Panc1 (cell line): ENCODE results near the gene TMC7. TPM values are rescaled to one million over a fixed set of nuclear protein-coding genes. Genes with fewer than 3 reads are reported as not detected.

Source experiments
- ATAC-seq: fragments of 200-7000 bp; cut with Tn5 transposase; 2 replicates; pipeline ENCODE4 v1.9.1; 2020; ENCODE audit warnings: mild to moderate bottlenecking, moderate library complexity
- BruUV-seq: library from RNA; stranded (reverse); fragments of 400-500 nt; replicated peaks from 2 replicates; lab custom pipeline; 2021; lab: Mats Ljungman, UMichigan
- CTCF ChIA-PET: fragments of 300-600 bp; sonication (Branson Sonifier 250); formaldehyde crosslinking; loops from one replicate; lab custom pipeline; 2022; ENCODE audit warnings: antibody characterized with exemption; lab: Charles Lee
- POLR2A ChIA-PET: fragments of 300-600 bp; sonication (Branson Sonifier 250); formaldehyde crosslinking; loops from one replicate; lab custom pipeline; 2022; ENCODE audit warnings: antibody characterized with exemption; lab: Charles Lee
- DNase-seq: peaks from one replicate; pipeline ENCODE4 v3.0.0-alpha.2; 2010; ENCODE audit warnings: low read depth, low spot score
- H3K27ac ChIP-seq: 2 replicates; pipeline ENCODE4 v1.5.1; 2011; ENCODE audit warnings: mild to moderate bottlenecking, low read length, inconsistent platforms
- H3K27me3 ChIP-seq: fragments of 200-500 bp; sonication (Bioruptor generic); 2 replicates; pipeline ENCODE4 v1.6.0; 2014; ENCODE audit warnings: low read length, inconsistent platforms; ENCODE audit not compliant: control insufficient read depth, insufficient read depth
- H3K36me3 ChIP-seq: fragments of 200-500 bp; sonication (Bioruptor generic); 2 replicates; pipeline ENCODE4 v1.5.1; 2014; ENCODE audit warnings: inconsistent platforms, mild to moderate bottlenecking, low read length, moderate library complexity; ENCODE audit not compliant: control insufficient read depth, insufficient read depth
- H3K4me1 ChIP-seq: 2 replicates; pipeline ENCODE4 v1.5.1; 2011; ENCODE audit warnings: inconsistent platforms, mild to moderate bottlenecking, low read length, moderate library complexity; ENCODE audit not compliant: control insufficient read depth, insufficient read depth
- H3K4me3 ChIP-seq, 2 experiments: 2 replicates each; pipeline ENCODE4 v1.5.1; 2011 to 2012; ENCODE audit warnings: low read depth in 2 of 2, low read length in 2 of 2, mild to moderate bottlenecking in 2 of 2, inconsistent platforms in 1 of 2, moderate library complexity in 1 of 2
- H3K9me3 ChIP-seq: fragments of 200-500 bp; sonication (Bioruptor generic); 2 replicates; pipeline ENCODE4 v1.5.1; 2014; ENCODE audit warnings: low read depth, mild to moderate bottlenecking, inconsistent platforms, low read length, moderate library complexity; ENCODE audit not compliant: control insufficient read depth, insufficient read depth
- CTCF ChIP-seq: fragments of 450-650 bp; IDR thresholded peaks from 2 replicates; pipeline ENCODE4 v1.5.1; 2017; ENCODE audit warnings: mild to moderate bottlenecking
- POLR2AphosphoS5 ChIP-seq: IDR thresholded peaks from 2 replicates; pipeline ENCODE4 v1.6.1; 2012; ENCODE audit warnings: mild to moderate bottlenecking, low read depth, low read length, moderate library complexity
- REST ChIP-seq, 2 experiments: IDR thresholded peaks; 2 replicates each; pipeline ENCODE4 v1.6.1; 2011 to 2012; ENCODE audit warnings: low read depth in 2 of 2, control low read depth in 1 of 2, low read length in 1 of 2, mild to moderate bottlenecking in 1 of 2, moderate library complexity in 1 of 2; ENCODE audit not compliant: insufficient read depth in 1 of 2
- SIN3A ChIP-seq: IDR thresholded peaks from 2 replicates; pipeline ENCODE4 v1.6.1; 2012; ENCODE audit warnings: low read depth, mild to moderate bottlenecking, low read length, moderate library complexity, borderline replicate concordance; ENCODE audit not compliant: insufficient read depth
- TCF7L2 ChIP-seq: IDR thresholded peaks from 2 replicates; pipeline ENCODE4 v1.6.1; 2011; ENCODE audit warnings: mild to moderate bottlenecking, low read depth, low read length, inconsistent platforms
- in situ Hi-C: cut with HindIII; loops from 2 replicates; pipeline ENCODE4 v1.10.0; 2016; ENCODE audit warnings: low sequenced_read_pairs, low pct_unique_long_range_greater_than_20kb
- intact Hi-C: fragments of 100-400 bp; cut with micrococcal nuclease; formaldehyde crosslinking; loops from one replicate; pipeline ENCODE4 v1.10.0; 2022; ENCODE audit not compliant: unreplicated experiment
- total RNA-seq: library from RNA; stranded (reverse); gene quantifications from one replicate; pipeline ENCODE4 v1.2.1, GENCODE V29; 2021; ENCODE audit not compliant: unreplicated experiment

TMC7 gene
- total RNA-seq, 1 experiment from 2014 or later, result 5.1 TPM

- intact Hi-C loops, result no loop called here
- Histone ChIP-seq H3K36me3 (no peaks in the 10 kb centered on the region), H3K4me1 (peaks cover 10% of the 10 kb centered on the region; the same call in 1 of the 2 replicates), H3K9me3 (no peaks in the 10 kb centered on the region), H3K27me3 (no peaks in the 10 kb centered on the region), H3K27ac (no peak overlapping the region), H3K4me3 (no peak overlapping the region)
- in situ Hi-C loops, result no loop called here
- no TSS peak for BruUV-seq
- ATAC-seq (no peak), DNase-seq (no peak)
- CTCF ChIA-PET, result interaction anchor here (2.0 kb wide), 1 partner anchor 10 kb away, joined by 8 read pairs; no protein-coding TSS in a partner anchor
- POLR2A ChIA-PET, result interaction anchor here (0.5 kb wide), 1 partner anchor 14 kb away, joined by 3 read pairs; no protein-coding TSS in a partner anchor
- TF ChIP-seq CTCF (no peak), POLR2AphosphoS5 (no peak), REST (IDR thresholded peaks at IDR 0.05; ENCODE audit: insufficient read depth in 1 of 2, low read depth in 2 of 2, low read length in 1 of 2) (no peak), TCF7L2 (no peak), SIN3A (no peak)
These were observed 120.9 kb downstream of the TMC7 start for GRCh38 chr16:19104607-19105006.

GRCh38 chr16:19105131-19105530 lies 121.4 kb downstream of the TMC7 start:
- in situ Hi-C loops (no loop called here), intact Hi-C loops (no loop called here)
- no peak overlapping the region for H3K27ac ChIP-seq
- no TSS peak for BruUV-seq
- TF ChIP-seq REST (IDR thresholded peaks at IDR 0.05; ENCODE audit: insufficient read depth in 1 of 2, low read depth in 2 of 2, low read length in 1 of 2), result no peak
- no peak for TF ChIP-seq TCF7L2
- no peak for TF ChIP-seq CTCF
- TF ChIP-seq POLR2AphosphoS5, result no peak
- CTCF ChIA-PET, result interaction anchor here (2.0 kb wide), 1 partner anchor 11 kb away, joined by 8 read pairs; no protein-coding TSS in a partner anchor
- H3K9me3 ChIP-seq, result no peaks in the 10 kb centered on the region
- no peak for DNase-seq
- no peak for ATAC-seq
- H3K4me3 ChIP-seq, result no peak overlapping the region
- POLR2A ChIA-PET, result no interaction called here
- no peaks in the 10 kb centered on the region for H3K27me3 ChIP-seq
- H3K36me3 ChIP-seq, result no peaks in the 10 kb centered on the region
- peaks cover 10% of the 10 kb centered on the region; the same call in 1 of the 2 replicates for H3K4me1 ChIP-seq
